Hepatocyte (in vitro differentiated cells): ENCODE results near the gene SCYL3. TPM values are rescaled to one million over a fixed set of nuclear protein-coding genes. Genes with fewer than 3 reads are reported as not detected.

Experiments
- DNase-seq: peaks from one replicate; pipeline ENCODE4 v3.0.0-alpha.2; 2016; ENCODE audit warnings: low spot score
- H2AFZ ChIP-seq: fragments of 200-600 bp; sonication (generic); 2 replicates; pipeline ENCODE4 v1.6.0; 2016; ENCODE audit warnings: antibody characterized with exemption, mild to moderate bottlenecking
- H3K27ac ChIP-seq: fragments of 200-600 bp; sonication (generic); 2 replicates; pipeline ENCODE4 v1.5.1; 2016; ENCODE audit warnings: mild to moderate bottlenecking
- H3K27me3 ChIP-seq: fragments of 200-600 bp; sonication (generic); 2 replicates; pipeline ENCODE4 v1.6.1; 2016
- H3K36me3 ChIP-seq: fragments of 200-600 bp; sonication (generic); replicated peaks from 2 replicates; pipeline ENCODE4 v1.5.1; 2016; ENCODE audit warnings: low read depth; ENCODE audit not compliant: insufficient read depth
- H3K4me1 ChIP-seq: fragments of 200-600 bp; sonication (generic); 2 replicates; pipeline ENCODE4 v1.5.1; 2016; ENCODE audit warnings: mild to moderate bottlenecking, moderate library complexity; ENCODE audit not compliant: insufficient read depth
- H3K4me2 ChIP-seq: fragments of 200-600 bp; sonication (generic); 2 replicates; pipeline ENCODE4 v1.6.0; 2016
- H3K4me3 ChIP-seq: fragments of 200-600 bp; sonication (generic); 2 replicates; pipeline ENCODE4 v1.5.1; 2016; ENCODE audit warnings: mild to moderate bottlenecking
- H3K79me2 ChIP-seq: fragments of 200-600 bp; sonication (generic); 2 replicates; pipeline ENCODE4 v1.6.0; 2017; ENCODE audit warnings: mild to moderate bottlenecking
- H3K9me2 ChIP-seq: fragments of 200-600 bp; sonication (generic); replicated peaks from 2 replicates; pipeline ENCODE4 v1.6.0; 2017; ENCODE audit warnings: mild to moderate bottlenecking; ENCODE audit not compliant: insufficient read depth
- H3K9me3 ChIP-seq: fragments of 200-600 bp; sonication (generic); 2 replicates; pipeline ENCODE4 v1.5.1; 2016; ENCODE audit warnings: low read depth, mild to moderate bottlenecking
- H4K20me1 ChIP-seq: fragments of 200-600 bp; sonication (generic); 2 replicates; pipeline ENCODE4 v1.6.0; 2016; ENCODE audit warnings: mild to moderate bottlenecking; ENCODE audit not compliant: insufficient read depth, poor library complexity, severe bottlenecking
- CTCF ChIP-seq: fragments of 200-600 bp; sonication (generic); IDR thresholded peaks from 2 replicates; pipeline ENCODE4 v1.5.1; 2016; ENCODE audit warnings: antibody characterized with exemption, mild to moderate bottlenecking; ENCODE audit not compliant: poor library complexity
- EZH2 ChIP-seq: fragments of 200-600 bp; sonication (generic); IDR thresholded peaks from 2 replicates; pipeline ENCODE4 v1.6.1; 2016; ENCODE audit warnings: antibody characterized with exemption, mild to moderate bottlenecking, borderline replicate concordance
- EZH2phosphoT487 ChIP-seq: fragments of 200-600 bp; sonication (generic); IDR thresholded peaks from one replicate; pipeline ENCODE4 v1.6.1; 2018; ENCODE audit warnings: antibody characterized with exemption, mild to moderate bottlenecking, low read depth, moderate library complexity; ENCODE audit not compliant: unreplicated experiment, severe bottlenecking
- WGBS: methylation state at CpG from one replicate; pipeline ENCODE4 v1.1.6; 2016; ENCODE audit warnings: low lambda C conversion rate; ENCODE audit errors: missing lambda C conversion rate; 5-methylcytosine and 5-hydroxymethylcytosine counted together
- polyA plus RNA-seq: library from polyadenylated mRNA; unstranded; fragments of >200 nt; fragmentation: Nextera tagmentation; extraction: Ambion mirVana; gene quantifications from 2 replicates; pipeline ENCODE4 v1.2.1, GENCODE V29; 2016
- total RNA-seq: library from RNA; depleted of rRNA; stranded (reverse); fragments of >200 nt; gene quantifications from 2 replicates; pipeline ENCODE4 v1.2.3, GENCODE V29; 2014

The SCYL3 gene
- total and polyA plus RNA-seq, 2 experiments from 2014 or later = 4.9 to 7.7 TPM

DNA sequence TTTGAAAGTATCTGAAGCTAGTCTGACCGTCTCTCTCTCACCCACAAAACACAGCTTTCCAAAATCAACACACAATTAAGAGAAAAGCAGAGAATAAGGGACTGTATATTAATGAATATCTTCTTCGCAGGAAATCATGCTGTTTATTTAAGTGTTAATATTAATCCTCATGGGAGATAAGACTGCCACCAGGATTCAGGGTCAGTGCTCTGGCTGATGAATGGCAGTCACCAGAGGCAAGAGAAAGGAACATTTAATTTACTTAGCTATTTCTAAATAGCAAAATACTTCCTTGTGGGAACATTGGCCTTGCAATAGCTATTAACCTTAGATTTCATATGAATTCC lies 2.2 kb downstream of the SCYL3 start:
- Histone ChIP-seq H3K27ac (peak overlapping the region; percentile 92), H4K20me1 (no peaks in the 10 kb centered on the region), H3K9me3 (no peaks in the 10 kb centered on the region), H3K79me2 (peaks cover 62% of the 10 kb centered on the region), H3K4me1 (peaks cover 23% of the 10 kb centered on the region), H3K4me3 (peak overlapping the region; percentile 2), H3K9me2 (no peaks in the 10 kb centered on the region), H3K27me3 (no peaks in the 10 kb centered on the region), H3K36me3 (no peaks in the 10 kb centered on the region), H3K4me2 (peak overlapping the region; percentile 83), H2AFZ (no peak overlapping the region)
- 29% methylated on average over 2 of the region's 2 CpGs for WGBS
- TF ChIP-seq EZH2 (no peak), CTCF (no peak), EZH2phosphoT487 (no peak)
- DNase-seq = no peak

DNA sequence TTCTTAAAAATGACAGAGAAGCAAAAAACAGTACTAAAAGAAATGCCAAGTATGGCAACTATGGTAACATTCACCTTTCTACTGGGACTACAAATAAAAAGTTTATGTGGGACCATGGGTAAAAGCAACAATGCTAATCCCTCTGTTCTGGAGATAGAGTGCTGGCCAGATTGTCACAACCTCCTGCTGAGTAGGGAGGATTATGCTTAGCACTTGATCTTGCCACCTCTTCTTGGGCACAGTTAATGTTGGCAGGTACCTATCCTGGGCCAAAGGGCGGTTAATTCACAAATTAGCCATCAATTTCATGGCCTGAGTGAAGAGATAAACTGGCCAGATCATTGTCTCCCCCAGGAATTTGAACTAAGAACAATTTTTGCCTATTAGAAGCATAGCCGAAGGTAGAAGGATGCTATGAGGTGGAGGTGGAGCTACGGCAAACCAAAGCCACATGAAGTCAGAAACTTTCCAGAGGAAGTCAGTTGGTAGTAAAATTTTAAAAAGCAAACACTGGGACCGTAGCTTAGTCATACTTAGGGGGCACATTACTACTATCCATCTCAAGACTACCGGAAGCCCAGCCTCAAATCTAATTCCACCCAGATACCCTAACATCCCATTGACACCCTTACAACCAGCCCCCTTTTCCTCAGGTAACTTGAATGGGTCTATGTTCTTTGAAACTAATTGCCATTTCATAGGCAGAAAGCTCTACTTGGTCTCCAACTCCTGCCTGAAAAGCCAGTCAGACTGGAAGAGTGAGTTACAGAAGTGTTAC lies 2.7 kb downstream of the SCYL3 start:
- no peaks in the 10 kb centered on the region for H3K9me2 ChIP-seq
- H3K4me1 ChIP-seq = peaks cover 23% of the 10 kb centered on the region
- H3K36me3 ChIP-seq = no peaks in the 10 kb centered on the region
- TF ChIP-seq EZH2 = no peak
- no peak for TF ChIP-seq CTCF
- no peak for TF ChIP-seq EZH2phosphoT487
- 41% methylated on average over 5 of the region's 5 CpGs for WGBS
- H3K4me2 ChIP-seq = peak overlapping the region; percentile 83
- DNase-seq = peak; percentile 33
- H3K27ac ChIP-seq = peak overlapping the region; percentile 92
- H3K9me3 ChIP-seq = no peaks in the 10 kb centered on the region
- H3K4me3 ChIP-seq = no peak overlapping the region
- peaks cover 65% of the 10 kb centered on the region for H3K79me2 ChIP-seq
- no peak overlapping the region for H2AFZ ChIP-seq
- H4K20me1 ChIP-seq = no peaks in the 10 kb centered on the region
- no peaks in the 10 kb centered on the region for H3K27me3 ChIP-seq

DNA sequence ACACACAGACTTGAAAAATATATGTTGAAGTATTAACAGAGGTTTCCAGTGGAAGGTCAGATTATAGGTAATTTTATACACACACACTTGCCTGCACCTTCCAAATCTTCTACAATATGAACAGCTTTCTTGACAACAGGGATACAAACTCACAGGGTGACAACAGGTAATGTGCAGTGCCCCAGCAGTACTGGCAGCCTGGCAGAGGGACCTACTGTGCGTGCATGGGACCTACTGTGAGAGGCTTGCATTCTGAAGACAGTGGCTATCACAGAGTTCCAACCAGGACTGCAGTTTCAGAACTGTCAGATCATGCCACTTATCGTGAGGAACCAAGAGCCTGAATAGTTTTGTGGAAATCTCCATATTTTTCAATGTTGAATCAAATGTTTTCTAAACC lies 3.8 kb downstream of the SCYL3 start:
- no peak overlapping the region for H2AFZ ChIP-seq
- H3K27ac ChIP-seq = no peak overlapping the region
- no peak for DNase-seq
- H3K4me2 ChIP-seq = no peak overlapping the region
- no peaks in the 10 kb centered on the region for H4K20me1 ChIP-seq
- H3K4me1 ChIP-seq = peaks cover 23% of the 10 kb centered on the region
- WGBS = 98% methylated on average over 2 of the region's 2 CpGs
- H3K36me3 ChIP-seq = no peaks in the 10 kb centered on the region
- no peaks in the 10 kb centered on the region for H3K27me3 ChIP-seq
- peaks cover 71% of the 10 kb centered on the region for H3K79me2 ChIP-seq
- no peaks in the 10 kb centered on the region for H3K9me2 ChIP-seq
- H3K9me3 ChIP-seq = no peaks in the 10 kb centered on the region
- no peak overlapping the region for H3K4me3 ChIP-seq
- TF ChIP-seq CTCF (no peak), EZH2phosphoT487 (no peak), EZH2 (no peak)

GRCh38 chr1:169886931-169887330 lies 6.8 kb downstream of the SCYL3 start:
- Histone ChIP-seq H3K4me1 (peaks cover 16% of the 10 kb centered on the region), H3K4me2 (no peak overlapping the region), H2AFZ (no peak overlapping the region), H3K36me3 (no peaks in the 10 kb centered on the region), H3K9me2 (no peaks in the 10 kb centered on the region), H3K27me3 (no peaks in the 10 kb centered on the region), H3K4me3 (no peak overlapping the region), H3K9me3 (no peaks in the 10 kb centered on the region), H4K20me1 (no peaks in the 10 kb centered on the region), H3K79me2 (peaks cover 63% of the 10 kb centered on the region), H3K27ac (no peak overlapping the region)
- no peak for TF ChIP-seq EZH2phosphoT487
- TF ChIP-seq CTCF = no peak
- TF ChIP-seq EZH2 = no peak
- WGBS = 98% methylated on average over 2 of the region's 2 CpGs
- DNase-seq = no peak
